GM12891 (cell line): ENCODE results near the gene GREB1.

Source experiments
- DNase-seq: peaks from one replicate; pipeline ENCODE4 v3.0.0; 2011; ENCODE audit warnings: low spot score; ENCODE audit not compliant: insufficient read length
- FAIRE-seq: peaks from 2 replicates; lab custom pipeline; 2011; peaks lifted over from hg19 to GRCh38; lab: Jason Lieb, UNC
- PAX5 ChIP-seq: IDR thresholded peaks from 2 replicates; pipeline ENCODE4 v1.6.1; 2011; ENCODE audit warnings: low read length, moderate library complexity, mild to moderate bottlenecking; ENCODE audit not compliant: insufficient read depth, severe bottlenecking
- POLR2A ChIP-seq: IDR thresholded peaks from 2 replicates; pipeline ENCODE4 v1.6.1; 2011; ENCODE audit warnings: low read depth, low read length, control low read depth
- POLR2AphosphoS5 ChIP-seq: IDR thresholded peaks from 2 replicates; pipeline ENCODE4 v1.6.1; 2011; ENCODE audit warnings: low read depth, low read length, control low read depth
- POU2F2 ChIP-seq: IDR thresholded peaks from 2 replicates; pipeline ENCODE4 v1.6.1; 2011; ENCODE audit warnings: low read depth, mild to moderate bottlenecking, control low read depth, low read length, moderate library complexity
- SPI1 ChIP-seq: IDR thresholded peaks from 2 replicates; pipeline ENCODE4 v1.6.1; 2011; ENCODE audit warnings: low read depth, low read length, control low read depth
- TAF1 ChIP-seq: IDR thresholded peaks from 2 replicates; pipeline ENCODE4 v1.6.1; 2011; ENCODE audit warnings: low read depth, low read length, control low read depth

Gene GREB1

GRCh38 chr2:11576398-11576797, 42.6 kb downstream of the GREB1 start:
- FAIRE-seq (no peak), DNase-seq (no peak)
- TF ChIP-seq POLR2A (no peak), POU2F2 (no peak), SPI1 (no peak), POLR2AphosphoS5 (no peak), TAF1 (no peak), PAX5 (no peak)

GRCh38 chr2:11577101-11577883, 43.4 kb downstream of the GREB1 start:
- no peak for DNase-seq
- TF ChIP-seq SPI1, result no peak
- no peak for TF ChIP-seq POU2F2
- no peak for TF ChIP-seq TAF1
- TF ChIP-seq POLR2A, result no peak
- TF ChIP-seq PAX5, result no peak
- no peak for TF ChIP-seq POLR2AphosphoS5
- FAIRE-seq, result no peak

GRCh38 chr2:11578081-11578948, 44.5 kb downstream of the GREB1 start:
- FAIRE-seq (no peak), DNase-seq (no peak)
- no peak for TF ChIP-seq TAF1
- no peak for TF ChIP-seq POLR2A
- no peak for TF ChIP-seq PAX5
- no peak for TF ChIP-seq POU2F2
- no peak for TF ChIP-seq SPI1
- no peak for TF ChIP-seq POLR2AphosphoS5

- FAIRE-seq, result no peak
- no peak for TF ChIP-seq SPI1
- no peak for TF ChIP-seq POLR2AphosphoS5
- no peak for TF ChIP-seq TAF1
- TF ChIP-seq POLR2A, result no peak
- TF ChIP-seq PAX5, result no peak
- no peak for TF ChIP-seq POU2F2
- no peak for DNase-seq
Measured at GRCh38 chr2:11578986-11579774, 45.3 kb downstream of the GREB1 start.

GRCh38 chr2:11579867-11580659, 46.2 kb downstream of the GREB1 start:
- no peak for DNase-seq
- no peak for TF ChIP-seq SPI1
- TF ChIP-seq TAF1, result no peak
- no peak for TF ChIP-seq PAX5
- no peak for FAIRE-seq

- no peak for TF ChIP-seq POLR2A
- TF ChIP-seq POLR2AphosphoS5, result no peak
- no peak for TF ChIP-seq POU2F2
- no peak for TF ChIP-seq TAF1
- TF ChIP-seq SPI1, result no peak
- TF ChIP-seq PAX5, result no peak
- no peak for FAIRE-seq
- DNase-seq, result no peak
Measured at GRCh38 chr2:11580697-11581096, 46.9 kb downstream of the GREB1 start.

GRCh38 chr2:11581124-11581796, 47.4 kb downstream of the GREB1 start:
- DNase-seq (no peak), FAIRE-seq (no peak)
- no peak for TF ChIP-seq SPI1
- no peak for TF ChIP-seq POLR2A
- no peak for TF ChIP-seq PAX5
- no peak for TF ChIP-seq POLR2AphosphoS5
- TF ChIP-seq POU2F2, result no peak
- no peak for TF ChIP-seq TAF1

GRCh38 chr2:11581797-11582611, 48.2 kb downstream of the GREB1 start:
- DNase-seq (no peak), FAIRE-seq (no peak)
- no peak for TF ChIP-seq POU2F2
- no peak for TF ChIP-seq PAX5
- TF ChIP-seq TAF1, result no peak
- no peak for TF ChIP-seq POLR2A
- TF ChIP-seq POLR2AphosphoS5, result no peak
- no peak for TF ChIP-seq SPI1
